HEK293 (cell line): ENCODE data around the gene FBXO28.

Experiments used
- CTCF ChIA-PET: fragments of 350-600 bp; formaldehyde crosslinking; extraction: SDS; loops from one replicate; lab custom pipeline; 2021; ENCODE audit warnings: antibody characterized with exemption; lab: Yijun Ruan, JAX
- POLR2A ChIA-PET: fragments of 300-600 bp; formaldehyde crosslinking; extraction: SDS; loops from one replicate; lab custom pipeline; 2020; ENCODE audit warnings: antibody characterized with exemption, inconsistent platforms; lab: Yijun Ruan, JAX
- H3K27ac ChIP-seq: fragments of 200-500 bp; sonication (Bioruptor generic); 2 replicates; pipeline ENCODE4 v1.5.1; 2014; ENCODE audit warnings: low read depth, low read length, control low read depth, inconsistent platforms; ENCODE audit errors: extremely low read depth
- H3K36me3 ChIP-seq, 2 experiments: fragments of 200-500 bp in 1 of 2; sonication (Bioruptor generic) in 1 of 2; 1 replicate in 1 of 2; 2 replicates in 1 of 2; pipeline ENCODE4 v1.5.1; 2014 to 2017; ENCODE audit warnings: inconsistent platforms in 2 of 2, low read length in 2 of 2; ENCODE audit not compliant: control insufficient read depth in 2 of 2, insufficient read depth in 1 of 2
- H3K4me1 ChIP-seq: fragments of 200-500 bp; sonication (Bioruptor generic); 2 replicates; pipeline ENCODE4 v1.5.1; 2014; ENCODE audit warnings: mild to moderate bottlenecking, low read length, inconsistent platforms; ENCODE audit not compliant: control insufficient read depth, insufficient read depth
- H3K4me3 ChIP-seq: 2 replicates; pipeline ENCODE4 v1.5.1; 2011; ENCODE audit warnings: low read depth, mild to moderate bottlenecking, control low read depth, low read length, moderate library complexity
- H3K9me3 ChIP-seq: fragments of 200-500 bp; sonication (Bioruptor generic); 2 replicates; pipeline ENCODE4 v1.5.1; 2014; ENCODE audit warnings: low read depth, low read length, inconsistent platforms; ENCODE audit not compliant: control insufficient read depth, insufficient read depth
- GFI1B ChIP-seq: fragments of 450-650 bp; formaldehyde crosslinking; IDR thresholded peaks from 2 replicates; pipeline ENCODE4 v1.5.1; 2016; ENCODE audit warnings: missing biosample characterization, missing genetic modification characterization
- KLF10 ChIP-seq: fragments of 450-650 bp; IDR thresholded peaks from 2 replicates; pipeline ENCODE4 v1.5.1; 2018; ENCODE audit warnings: missing biosample characterization, mild to moderate bottlenecking, missing genetic modification characterization
- OSR2 ChIP-seq: fragments of 450-650 bp; formaldehyde crosslinking; IDR thresholded peaks from 2 replicates; pipeline ENCODE4 v1.5.1; 2016; ENCODE audit warnings: missing biosample characterization, missing genetic modification characterization
- SALL2 ChIP-seq: fragments of 450-650 bp; formaldehyde crosslinking; IDR thresholded peaks from 2 replicates; pipeline ENCODE4 v1.5.0; 2017; ENCODE audit warnings: missing biosample characterization, mild to moderate bottlenecking, missing genetic modification characterization, borderline replicate concordance
- SP3 ChIP-seq: fragments of 450-650 bp; formaldehyde crosslinking; IDR thresholded peaks from 2 replicates; pipeline ENCODE4 v1.5.1; 2016; ENCODE audit warnings: missing biosample characterization, missing genetic modification characterization
- ZNF133 ChIP-seq: fragments of 450-650 bp; formaldehyde crosslinking; IDR thresholded peaks from 2 replicates; pipeline ENCODE4 v1.5.1; 2016; ENCODE audit warnings: missing biosample characterization, missing genetic modification characterization
- ZNF223 ChIP-seq: fragments of 450-650 bp; formaldehyde crosslinking; IDR thresholded peaks from 2 replicates; pipeline ENCODE4 v1.5.1; 2016; ENCODE audit warnings: missing biosample characterization, missing genetic modification characterization
- ZNF24 ChIP-seq: fragments of 450-650 bp; formaldehyde crosslinking; IDR thresholded peaks from 2 replicates; pipeline ENCODE4 v1.5.1; 2016; ENCODE audit warnings: missing biosample characterization, missing genetic modification characterization
- ZNF266 ChIP-seq: fragments of 450-650 bp; formaldehyde crosslinking; IDR thresholded peaks from 2 replicates; pipeline ENCODE4 v1.5.1; 2016; ENCODE audit warnings: missing biosample characterization, missing genetic modification characterization, low read depth
- ZNF274 ChIP-seq, 2 experiments: fragments of 200-500 bp in 1 of 2; fragments of 450-650 bp in 1 of 2; sonication (Bioruptor generic) in 1 of 2; formaldehyde crosslinking in 1 of 2; IDR thresholded peaks; 2 replicates each; pipeline versions ENCODE4 v1.5.1 to v1.6.1; 2014 to 2016; ENCODE audit warnings: borderline replicate concordance in 1 of 2, inconsistent platforms in 1 of 2, low read length in 1 of 2, missing biosample characterization in 1 of 2, missing genetic modification characterization in 1 of 2
- ZNF354C ChIP-seq: fragments of 450-650 bp; formaldehyde crosslinking; IDR thresholded peaks from 2 replicates; pipeline ENCODE4 v1.5.1; 2016; ENCODE audit warnings: missing biosample characterization, missing genetic modification characterization, low read depth, borderline replicate concordance
- ZNF37A ChIP-seq: fragments of 450-650 bp; IDR thresholded peaks from 2 replicates; pipeline ENCODE4 v1.5.1; 2018; ENCODE audit warnings: missing biosample characterization, missing genetic modification characterization
- ZNF394 ChIP-seq: fragments of 450-650 bp; formaldehyde crosslinking; IDR thresholded peaks from 2 replicates; pipeline ENCODE4 v1.5.1; 2016; ENCODE audit warnings: missing biosample characterization, missing genetic modification characterization, mild to moderate bottlenecking, moderate library complexity, borderline replicate concordance
- ZNF555 ChIP-seq: fragments of 450-650 bp; formaldehyde crosslinking; conservative IDR thresholded peaks from 2 replicates; pipeline ENCODE4 v1.5.1; 2017; ENCODE audit warnings: missing biosample characterization, mild to moderate bottlenecking, missing genetic modification characterization, inconsistent platforms
- ZNF621 ChIP-seq: fragments of 450-650 bp; formaldehyde crosslinking; IDR thresholded peaks from 2 replicates; pipeline ENCODE4 v1.5.1; 2017; ENCODE audit warnings: missing biosample characterization, missing genetic modification characterization
- ZNF677 ChIP-seq: fragments of 450-650 bp; IDR thresholded peaks from 2 replicates; pipeline ENCODE4 v1.5.0; 2018; ENCODE audit warnings: missing biosample characterization, mild to moderate bottlenecking, missing genetic modification characterization, moderate library complexity
- ZNF776 ChIP-seq: fragments of 450-650 bp; formaldehyde crosslinking; IDR thresholded peaks from 2 replicates; pipeline ENCODE4 v1.5.0; 2017; ENCODE audit warnings: missing biosample characterization, missing genetic modification characterization, borderline replicate concordance
- ZNF830 ChIP-seq: fragments of 450-650 bp; IDR thresholded peaks from 2 replicates; pipeline ENCODE4 v1.5.0; 2018; ENCODE audit warnings: missing biosample characterization, missing genetic modification characterization, low read depth, mild to moderate bottlenecking, moderate library complexity
- ZSCAN16 ChIP-seq: fragments of 450-650 bp; formaldehyde crosslinking; IDR thresholded peaks from 2 replicates; pipeline ENCODE4 v1.5.1; 2016; ENCODE audit warnings: missing biosample characterization, missing genetic modification characterization
- ZSCAN30 ChIP-seq: fragments of 450-650 bp; IDR thresholded peaks from 2 replicates; pipeline ENCODE4 v1.5.1; 2018; ENCODE audit warnings: missing biosample characterization, mild to moderate bottlenecking, missing genetic modification characterization, moderate library complexity
- TF ChIP-seq, protein P1 (sequence below): fragments of 450-650 bp; formaldehyde crosslinking; IDR thresholded peaks from 2 replicates; pipeline ENCODE4 v1.5.1; 2016; ENCODE audit warnings: missing biosample characterization, missing genetic modification characterization
- TF ChIP-seq, protein P2 (sequence below): fragments of 450-650 bp; formaldehyde crosslinking; IDR thresholded peaks from 2 replicates; pipeline ENCODE4; 2016; ENCODE audit warnings: missing biosample characterization, missing genetic modification characterization
- TF ChIP-seq, protein P3 (sequence below): fragments of 450-650 bp; formaldehyde crosslinking; IDR thresholded peaks from 2 replicates; pipeline ENCODE4 v1.5.1; 2016; ENCODE audit warnings: missing biosample characterization, missing genetic modification characterization, borderline replicate concordance
- TF ChIP-seq, protein P4 (sequence below): fragments of 450-650 bp; formaldehyde crosslinking; IDR thresholded peaks from 2 replicates; pipeline ENCODE4 v1.5.1; 2016; ENCODE audit warnings: missing biosample characterization, missing genetic modification characterization
- TF ChIP-seq, protein P5 (sequence below): fragments of 450-650 bp; formaldehyde crosslinking; IDR thresholded peaks from 2 replicates; pipeline ENCODE4 v1.5.1; 2016; ENCODE audit warnings: missing biosample characterization, missing genetic modification characterization

Gene FBXO28, protein sequence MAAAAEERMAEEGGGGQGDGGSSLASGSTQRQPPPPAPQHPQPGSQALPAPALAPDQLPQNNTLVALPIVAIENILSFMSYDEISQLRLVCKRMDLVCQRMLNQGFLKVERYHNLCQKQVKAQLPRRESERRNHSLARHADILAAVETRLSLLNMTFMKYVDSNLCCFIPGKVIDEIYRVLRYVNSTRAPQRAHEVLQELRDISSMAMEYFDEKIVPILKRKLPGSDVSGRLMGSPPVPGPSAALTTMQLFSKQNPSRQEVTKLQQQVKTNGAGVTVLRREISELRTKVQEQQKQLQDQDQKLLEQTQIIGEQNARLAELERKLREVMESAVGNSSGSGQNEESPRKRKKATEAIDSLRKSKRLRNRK

DNA sequence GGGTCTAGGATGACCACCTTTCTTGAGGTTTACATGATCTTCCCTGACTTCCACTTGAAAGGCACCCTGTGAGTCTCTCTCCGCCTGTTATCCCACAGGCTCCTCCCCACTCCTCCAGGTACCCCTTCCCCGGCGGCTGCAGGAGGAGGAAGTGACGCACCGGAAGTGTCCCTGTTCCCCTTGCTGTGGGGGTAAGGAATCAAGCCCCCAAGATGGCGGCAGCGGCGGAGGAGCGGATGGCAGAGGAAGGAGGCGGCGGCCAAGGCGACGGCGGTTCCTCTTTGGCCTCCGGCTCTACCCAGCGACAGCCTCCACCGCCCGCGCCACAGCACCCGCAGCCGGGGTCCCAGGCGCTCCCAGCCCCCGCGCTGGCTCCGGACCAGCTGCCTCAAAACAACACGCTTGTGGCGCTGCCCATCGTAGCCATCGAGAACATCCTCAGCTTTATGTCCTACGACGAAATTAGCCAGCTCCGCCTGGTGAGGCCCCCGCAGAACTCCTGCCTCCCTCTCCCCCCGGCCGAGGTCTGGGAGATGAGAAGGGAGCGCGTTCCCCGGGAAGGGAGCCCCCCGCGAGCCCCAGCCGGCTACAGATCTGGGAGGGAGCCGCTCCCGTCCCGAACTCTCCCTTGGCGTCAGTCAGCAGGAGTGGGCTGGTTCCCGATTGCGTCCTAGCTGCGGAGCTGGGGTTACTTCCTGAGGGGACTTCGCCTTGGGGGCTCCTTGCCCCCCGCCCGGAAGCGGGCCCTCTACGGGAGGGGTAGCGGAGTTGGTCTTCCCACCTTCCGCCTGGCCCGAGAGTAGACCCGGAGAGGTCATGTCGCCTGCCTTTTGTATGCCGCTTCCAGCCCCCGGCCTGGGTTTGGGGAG is at the start of gene FBXO28:
FBXO28 (plus strand) TSS at position 194 of the 869 bp plus-strand sequence; CDS start at position 213, 19 bp downstream.
- peak within 1 kb of the TSS; percentile 91 for H3K27ac ChIP-seq
- ChIA-PET POLR2A (interaction anchor here (0.6 kb wide), 1 partner anchor 11 kb away, joined by 6 read pairs; no protein-coding TSS in a partner anchor), CTCF (no interaction called here)
- no peaks in the 10 kb centered on the region for H3K9me3 ChIP-seq
- H3K4me1 ChIP-seq: peaks cover 5% of the 10 kb centered on the region
- peaks cover 3 to 10% of the 10 kb centered on the region in 2 experiments for H3K36me3 ChIP-seq
- H3K4me3 ChIP-seq: peak within 1 kb of the TSS; percentile 99
- TF ChIP-seq ZNF266 (tag by site-specific recombination) (no peak), ZNF776 (tag by site-specific recombination) (no peak), ZNF223 (tag by site-specific recombination) (no peak), ZNF677 (no peak), ZSCAN16 (tag by site-specific recombination) (no peak; the same call in 1 of the 2 replicates), ZNF133 (no peak), ZNF37A (no peak), ZNF354C (tag by site-specific recombination) (no peak), ZNF24 (tag by site-specific recombination) (peak; percentile 67; the same call in 1 of the 2 replicates), ZNF621 (tag by site-specific recombination) (no peak), ZNF830 (tag by site-specific recombination) (no peak), ZNF394 (peak; percentile 89), SP3 (tag by site-specific recombination) (peak; percentile 77), KLF10 (peak; percentile 37; the same call in 1 of the 2 replicates), OSR2 (no peak), SALL2 (tag by site-specific recombination) (no peak), GFI1B (no peak), ZNF555 (tag by site-specific recombination) (no peak), ZSCAN30 (tag by site-specific recombination) (peak; percentile 94), ZNF274 (IDR thresholded peaks at IDR 0.05; ENCODE audit: low read length) (no peak), ZNF274 (tag by site-specific recombination; IDR thresholded peaks at IDR 0.05; ENCODE audit: borderline replicate concordance) (no peak)
- TF ChIP-seq, protein P1, sequence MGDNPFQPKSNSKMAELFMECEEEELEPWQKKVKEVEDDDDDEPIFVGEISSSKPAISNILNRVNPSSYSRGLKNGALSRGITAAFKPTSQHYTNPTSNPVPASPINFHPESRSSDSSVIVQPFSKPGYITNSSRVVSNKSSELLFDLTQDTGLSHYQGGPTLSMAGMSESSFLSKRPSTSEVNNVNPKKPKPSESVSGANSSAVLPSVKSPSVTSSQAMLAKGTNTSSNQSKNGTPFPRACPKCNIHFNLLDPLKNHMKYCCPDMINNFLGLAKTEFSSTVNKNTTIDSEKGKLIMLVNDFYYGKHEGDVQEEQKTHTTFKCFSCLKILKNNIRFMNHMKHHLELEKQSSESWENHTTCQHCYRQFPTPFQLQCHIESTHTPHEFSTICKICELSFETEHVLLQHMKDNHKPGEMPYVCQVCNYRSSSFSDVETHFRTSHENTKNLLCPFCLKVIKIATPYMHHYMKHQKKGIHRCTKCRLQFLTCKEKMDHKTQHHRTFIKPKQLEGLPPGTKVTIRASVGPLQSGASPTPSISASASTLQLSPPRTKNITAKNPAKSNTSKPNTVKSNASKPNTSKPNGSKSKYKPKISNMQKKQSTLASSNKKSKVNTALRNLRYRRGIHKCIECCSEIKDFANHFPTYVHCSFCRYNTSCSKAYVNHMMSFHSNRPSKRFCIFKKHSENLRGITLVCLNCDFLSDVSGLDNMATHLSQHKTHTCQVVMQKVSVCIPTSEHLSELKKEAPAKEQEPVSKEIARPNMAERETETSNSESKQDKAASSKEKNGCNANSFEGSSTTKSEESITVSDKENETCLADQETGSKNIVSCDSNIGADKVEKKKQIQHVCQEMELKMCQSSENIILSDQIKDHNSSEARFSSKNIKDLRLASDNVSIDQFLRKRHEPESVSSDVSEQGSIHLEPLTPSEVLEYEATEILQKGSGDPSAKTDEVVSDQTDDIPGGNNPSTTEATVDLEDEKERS: no peak; the same call in 1 of the 2 replicates
- TF ChIP-seq, protein P2, sequence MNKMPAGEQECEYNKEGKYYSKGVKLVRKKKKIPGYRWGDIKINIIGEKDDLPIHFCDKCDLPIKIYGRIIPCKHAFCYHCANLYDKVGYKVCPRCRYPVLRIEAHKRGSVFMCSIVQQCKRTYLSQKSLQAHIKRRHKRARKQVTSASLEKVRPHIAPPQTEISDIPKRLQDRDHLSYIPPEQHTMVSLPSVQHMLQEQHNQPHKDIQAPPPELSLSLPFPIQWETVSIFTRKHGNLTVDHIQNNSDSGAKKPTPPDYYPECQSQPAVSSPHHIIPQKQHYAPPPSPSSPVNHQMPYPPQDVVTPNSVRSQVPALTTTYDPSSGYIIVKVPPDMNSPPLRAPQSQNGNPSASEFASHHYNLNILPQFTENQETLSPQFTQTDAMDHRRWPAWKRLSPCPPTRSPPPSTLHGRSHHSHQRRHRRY (tag by site-specific recombination): peak; percentile 53; the same call in 1 of the 2 replicates
- TF ChIP-seq, protein P3, sequence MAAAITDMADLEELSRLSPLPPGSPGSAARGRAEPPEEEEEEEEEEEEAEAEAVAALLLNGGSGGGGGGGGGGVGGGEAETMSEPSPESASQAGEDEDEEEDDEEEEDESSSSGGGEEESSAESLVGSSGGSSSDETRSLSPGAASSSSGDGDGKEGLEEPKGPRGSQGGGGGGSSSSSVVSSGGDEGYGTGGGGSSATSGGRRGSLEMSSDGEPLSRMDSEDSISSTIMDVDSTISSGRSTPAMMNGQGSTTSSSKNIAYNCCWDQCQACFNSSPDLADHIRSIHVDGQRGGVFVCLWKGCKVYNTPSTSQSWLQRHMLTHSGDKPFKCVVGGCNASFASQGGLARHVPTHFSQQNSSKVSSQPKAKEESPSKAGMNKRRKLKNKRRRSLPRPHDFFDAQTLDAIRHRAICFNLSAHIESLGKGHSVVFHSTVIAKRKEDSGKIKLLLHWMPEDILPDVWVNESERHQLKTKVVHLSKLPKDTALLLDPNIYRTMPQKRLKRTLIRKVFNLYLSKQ (tag by site-specific recombination): no peak
- TF ChIP-seq, protein P4, sequence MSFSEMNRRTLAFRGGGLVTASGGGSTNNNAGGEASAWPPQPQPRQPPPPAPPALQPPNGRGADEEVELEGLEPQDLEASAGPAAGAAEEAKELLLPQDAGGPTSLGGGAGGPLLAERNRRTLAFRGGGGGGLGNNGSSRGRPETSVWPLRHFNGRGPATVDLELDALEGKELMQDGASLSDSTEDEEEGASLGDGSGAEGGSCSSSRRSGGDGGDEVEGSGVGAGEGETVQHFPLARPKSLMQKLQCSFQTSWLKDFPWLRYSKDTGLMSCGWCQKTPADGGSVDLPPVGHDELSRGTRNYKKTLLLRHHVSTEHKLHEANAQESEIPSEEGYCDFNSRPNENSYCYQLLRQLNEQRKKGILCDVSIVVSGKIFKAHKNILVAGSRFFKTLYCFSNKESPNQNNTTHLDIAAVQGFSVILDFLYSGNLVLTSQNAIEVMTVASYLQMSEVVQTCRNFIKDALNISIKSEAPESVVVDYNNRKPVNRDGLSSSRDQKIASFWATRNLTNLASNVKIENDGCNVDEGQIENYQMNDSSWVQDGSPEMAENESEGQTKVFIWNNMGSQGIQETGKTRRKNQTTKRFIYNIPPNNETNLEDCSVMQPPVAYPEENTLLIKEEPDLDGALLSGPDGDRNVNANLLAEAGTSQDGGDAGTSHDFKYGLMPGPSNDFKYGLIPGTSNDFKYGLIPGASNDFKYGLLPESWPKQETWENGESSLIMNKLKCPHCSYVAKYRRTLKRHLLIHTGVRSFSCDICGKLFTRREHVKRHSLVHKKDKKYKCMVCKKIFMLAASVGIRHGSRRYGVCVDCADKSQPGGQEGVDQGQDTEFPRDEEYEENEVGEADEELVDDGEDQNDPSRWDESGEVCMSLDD (tag by site-specific recombination): peak; percentile 78; the same call in 1 of the 2 replicates
- TF ChIP-seq, protein P5, sequence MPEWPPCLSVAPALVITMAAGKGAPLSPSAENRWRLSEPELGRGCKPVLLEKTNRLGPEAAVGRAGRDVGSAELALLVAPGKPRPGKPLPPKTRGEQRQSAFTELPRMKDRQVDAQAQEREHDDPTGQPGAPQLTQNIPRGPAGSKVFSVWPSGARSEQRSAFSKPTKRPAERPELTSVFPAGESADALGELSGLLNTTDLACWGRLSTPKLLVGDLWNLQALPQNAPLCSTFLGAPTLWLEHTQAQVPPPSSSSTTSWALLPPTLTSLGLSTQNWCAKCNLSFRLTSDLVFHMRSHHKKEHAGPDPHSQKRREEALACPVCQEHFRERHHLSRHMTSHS (tag by site-specific recombination): no peak
